Karpas-422 (cell line): ENCODE data around the gene SULT2A1. TPM values are rescaled to one million over a fixed set of nuclear protein-coding genes. Genes with fewer than 3 reads are reported as not detected.

ENCODE experiments used
- DNase-seq: peaks from one replicate; pipeline ENCODE4 v3.0.0-alpha.2; 2015
- H2AFZ ChIP-seq: fragments of 200-600 bp; sonication (generic); 2 replicates; pipeline ENCODE4 v1.6.1; 2014; ENCODE audit warnings: antibody characterized with exemption, low read length, mixed read lengths
- H3K27ac ChIP-seq: fragments of 200-600 bp; sonication (generic); 2 replicates; pipeline ENCODE4 v1.5.1; 2014; ENCODE audit warnings: mild to moderate bottlenecking, low read length, moderate library complexity
- H3K27me3 ChIP-seq: fragments of 200-600 bp; sonication (generic); 2 replicates; pipeline ENCODE4 v1.6.1; 2014; ENCODE audit warnings: low read length, mixed read lengths
- H3K36me3 ChIP-seq: fragments of 200-600 bp; sonication (generic); 2 replicates; pipeline ENCODE4 v1.6.1; 2014; ENCODE audit warnings: low read length, mixed read lengths; ENCODE audit not compliant: insufficient read depth
- H3K4me1 ChIP-seq: fragments of 200-600 bp; sonication (generic); 2 replicates; pipeline ENCODE4 v1.6.1; 2014; ENCODE audit warnings: mild to moderate bottlenecking, low read length, mixed read lengths
- H3K4me2 ChIP-seq: fragments of 200-600 bp; sonication (generic); 2 replicates; pipeline ENCODE4 v1.6.1; 2014; ENCODE audit warnings: low read length, low read depth, mild to moderate bottlenecking; ENCODE audit not compliant: poor library complexity, severe bottlenecking
- H3K4me3 ChIP-seq: fragments of 200-600 bp; sonication (generic); 2 replicates; pipeline ENCODE4 v1.5.1; 2014; ENCODE audit warnings: mild to moderate bottlenecking, antibody characterized with exemption, low read length, mixed read lengths
- H3K79me2 ChIP-seq: fragments of 200-600 bp; sonication (generic); 2 replicates; pipeline ENCODE4 v1.6.1; 2014; ENCODE audit warnings: mild to moderate bottlenecking, low read length, mixed read lengths
- H3K9ac ChIP-seq: fragments of 200-600 bp; sonication (generic); 2 replicates; pipeline ENCODE4 v1.6.0; 2014; ENCODE audit warnings: low read length
- H3K9me2 ChIP-seq: fragments of 200-600 bp; sonication (generic), shearing (Covaris generic); replicated peaks from 2 replicates; pipeline ENCODE4 v1.6.0; 2014; ENCODE audit warnings: mild to moderate bottlenecking, low read length, moderate library complexity; ENCODE audit not compliant: insufficient read depth
- H3K9me3 ChIP-seq: fragments of 300-700, 200-600 bp; sonication (generic); 2 replicates; pipeline ENCODE4 v1.6.1; 2014; ENCODE audit warnings: low read length, mixed read lengths
- H4K20me1 ChIP-seq: fragments of 200-600 bp; sonication (generic); 2 replicates; pipeline ENCODE4 v1.6.1; 2014; ENCODE audit warnings: mild to moderate bottlenecking, antibody characterized with exemption, low read length, low read depth; ENCODE audit not compliant: insufficient read depth
- total RNA-seq: library from RNA; depleted of rRNA; stranded (reverse); fragments of >200 nt; shearing (Covaris generic); gene quantifications from 2 replicates; pipeline ENCODE4 v1.2.3, GENCODE V29; 2014; ENCODE audit warnings: low replicate concordance

SULT2A1 gene
- total RNA-seq, 1 experiment from 2014 or later = not detected

GRCh38 chr19:47896773-47897172 is 10.7 kb upstream of the SULT2A1 start:
- Histone ChIP-seq H3K4me3 (no peak overlapping the region), H3K4me2 (no peak overlapping the region), H2AFZ (no peak overlapping the region), H3K9me2 (no peaks in the 10 kb centered on the region), H4K20me1 (no peaks in the 10 kb centered on the region), H3K79me2 (no peaks in the 10 kb centered on the region), H3K9ac (no peak overlapping the region), H3K4me1 (no peaks in the 10 kb centered on the region), H3K9me3 (no peaks in the 10 kb centered on the region), H3K27ac (no peak overlapping the region), H3K36me3 (no peaks in the 10 kb centered on the region), H3K27me3 (no peaks in the 10 kb centered on the region)
- DNase-seq = no peak

GRCh38 chr19:47896019-47896418 is 9.9 kb upstream of the SULT2A1 start:
- Histone ChIP-seq H3K9ac (no peak overlapping the region), H3K4me3 (no peak overlapping the region), H3K27ac (no peak overlapping the region), H3K9me3 (no peaks in the 10 kb centered on the region), H4K20me1 (no peaks in the 10 kb centered on the region), H3K27me3 (no peaks in the 10 kb centered on the region), H2AFZ (no peak overlapping the region), H3K4me2 (no peak overlapping the region), H3K4me1 (no peaks in the 10 kb centered on the region), H3K79me2 (no peaks in the 10 kb centered on the region), H3K9me2 (no peaks in the 10 kb centered on the region), H3K36me3 (no peaks in the 10 kb centered on the region)
- no peak for DNase-seq

DNA sequence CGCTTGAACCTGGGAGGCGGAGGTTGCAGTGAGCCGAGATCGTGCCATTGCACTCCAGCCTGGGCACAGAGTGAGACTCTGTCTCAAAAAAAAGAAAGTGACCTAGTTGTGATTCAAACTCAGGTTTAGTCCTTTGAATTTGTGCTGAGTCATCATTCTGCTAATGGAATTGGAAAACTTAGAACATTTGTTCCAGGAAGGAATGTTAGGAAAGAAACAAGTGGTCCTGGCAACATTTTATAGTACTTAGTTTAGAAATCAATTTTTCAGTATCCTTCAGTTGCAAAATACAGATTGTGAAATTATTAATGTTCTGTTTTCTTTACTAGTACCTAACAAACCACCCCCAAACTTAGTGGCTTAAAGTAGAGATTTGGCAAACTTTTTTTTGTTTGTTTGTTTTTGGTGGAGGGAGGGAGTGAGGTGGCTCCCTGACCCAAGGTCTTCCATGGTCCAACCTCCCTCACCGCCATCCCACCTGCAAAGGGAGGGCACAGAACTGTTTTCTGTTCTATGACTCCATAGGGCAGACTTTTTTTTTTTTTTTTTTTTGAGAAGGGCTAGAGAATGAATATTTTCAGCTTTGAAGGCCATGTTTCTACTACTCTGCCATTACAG is 9.2 kb upstream of the SULT2A1 start:
- Histone ChIP-seq H3K9me3 (no peaks in the 10 kb centered on the region), H4K20me1 (no peaks in the 10 kb centered on the region), H3K9ac (no peak overlapping the region), H3K36me3 (no peaks in the 10 kb centered on the region), H3K27ac (no peak overlapping the region), H3K4me2 (no peak overlapping the region), H3K4me3 (no peak overlapping the region), H2AFZ (no peak overlapping the region), H3K4me1 (no peaks in the 10 kb centered on the region), H3K27me3 (no peaks in the 10 kb centered on the region), H3K9me2 (no peaks in the 10 kb centered on the region), H3K79me2 (no peaks in the 10 kb centered on the region)
- no peak for DNase-seq

- Histone ChIP-seq H3K4me2 (no peak overlapping the region), H3K9me2 (no peaks in the 10 kb centered on the region)
- peak; percentile 42 for DNase-seq
Observed at GRCh38 chr19:47891923-47892666, 6.0 kb upstream of the SULT2A1 start.

GRCh38 chr19:47891622-47891922 is 5.5 kb upstream of the SULT2A1 start:
- no peak overlapping the region for H3K27ac ChIP-seq
- H3K9ac ChIP-seq = no peak overlapping the region
- H3K4me3 ChIP-seq = no peak overlapping the region
- no peaks in the 10 kb centered on the region for H4K20me1 ChIP-seq
- no peaks in the 10 kb centered on the region for H3K27me3 ChIP-seq
- H3K79me2 ChIP-seq = no peaks in the 10 kb centered on the region
- H2AFZ ChIP-seq = no peak overlapping the region
- no peaks in the 10 kb centered on the region for H3K9me3 ChIP-seq
- no peaks in the 10 kb centered on the region for H3K36me3 ChIP-seq
- no peaks in the 10 kb centered on the region for H3K4me1 ChIP-seq
- H3K4me2 ChIP-seq = no peak overlapping the region
- DNase-seq = no peak
- no peaks in the 10 kb centered on the region for H3K9me2 ChIP-seq

More at GRCh38 chr19:47891923-47892666, 6.0 kb upstream of the SULT2A1 start:
- H3K9ac ChIP-seq = no peak overlapping the region
- no peaks in the 10 kb centered on the region for H3K36me3 ChIP-seq
- no peaks in the 10 kb centered on the region for H3K9me3 ChIP-seq
- H3K27ac ChIP-seq = no peak overlapping the region
- no peaks in the 10 kb centered on the region for H3K27me3 ChIP-seq
- H3K79me2 ChIP-seq = no peaks in the 10 kb centered on the region
- H3K4me3 ChIP-seq = no peak overlapping the region
- H2AFZ ChIP-seq = no peak overlapping the region
- no peaks in the 10 kb centered on the region for H3K4me1 ChIP-seq
- H4K20me1 ChIP-seq = no peaks in the 10 kb centered on the region

DNA sequence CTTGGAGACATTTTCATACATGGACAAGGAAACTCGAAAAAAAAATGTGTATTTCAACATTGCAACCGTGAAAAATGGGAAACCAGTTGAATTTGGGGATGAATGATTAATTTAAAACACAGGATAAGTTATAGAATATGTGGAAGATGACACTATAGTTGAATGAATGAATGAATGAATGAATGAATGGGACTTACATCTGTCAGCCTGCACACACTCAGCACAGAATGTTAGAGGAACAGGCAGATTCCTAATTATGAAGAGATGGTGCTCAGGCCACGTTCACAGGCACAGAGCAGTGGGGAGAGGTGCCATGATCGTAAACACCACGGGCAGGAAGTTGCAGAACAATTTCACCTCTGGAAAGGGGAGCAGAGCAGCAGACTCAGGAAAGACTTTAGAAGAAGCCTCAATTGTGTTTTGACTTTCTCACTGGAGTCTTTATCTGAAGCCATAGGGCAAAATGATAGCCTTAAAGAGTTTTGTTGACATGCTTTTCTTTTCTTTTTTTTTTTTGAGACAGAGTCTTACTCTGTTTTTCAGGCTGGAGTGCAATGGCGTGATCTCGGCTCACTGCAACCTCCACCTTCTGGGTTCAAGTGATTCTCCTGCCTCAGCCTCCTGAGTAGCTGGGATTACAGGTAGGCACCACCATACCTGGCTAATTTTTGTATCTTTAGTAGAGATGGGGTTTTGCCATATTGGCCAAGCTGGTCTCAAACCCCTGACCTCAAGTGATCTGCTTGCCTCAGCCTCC is 4.9 kb upstream of the SULT2A1 start:
- Histone ChIP-seq H2AFZ (no peak overlapping the region), H3K36me3 (no peaks in the 10 kb centered on the region), H3K9me2 (no peaks in the 10 kb centered on the region), H3K4me1 (no peaks in the 10 kb centered on the region), H3K27me3 (no peaks in the 10 kb centered on the region), H3K27ac (no peak overlapping the region), H3K79me2 (no peaks in the 10 kb centered on the region), H3K9ac (no peak overlapping the region), H4K20me1 (no peaks in the 10 kb centered on the region), H3K9me3 (no peaks in the 10 kb centered on the region), H3K4me3 (no peak overlapping the region), H3K4me2 (no peak overlapping the region)
- DNase-seq = no peak

- Histone ChIP-seq H3K27me3 (no peaks in the 10 kb centered on the region), H3K79me2 (no peaks in the 10 kb centered on the region), H2AFZ (no peak overlapping the region), H3K9me3 (no peaks in the 10 kb centered on the region), H3K36me3 (no peaks in the 10 kb centered on the region), H3K4me1 (no peaks in the 10 kb centered on the region), H3K4me3 (no peak overlapping the region), H3K4me2 (no peak overlapping the region), H3K9ac (no peak overlapping the region), H3K27ac (no peak overlapping the region), H3K9me2 (no peaks in the 10 kb centered on the region), H4K20me1 (no peaks in the 10 kb centered on the region)
- DNase-seq = no peak
Observed at GRCh38 chr19:47885067-47885463, 1.1 kb downstream of the SULT2A1 start.

DNA sequence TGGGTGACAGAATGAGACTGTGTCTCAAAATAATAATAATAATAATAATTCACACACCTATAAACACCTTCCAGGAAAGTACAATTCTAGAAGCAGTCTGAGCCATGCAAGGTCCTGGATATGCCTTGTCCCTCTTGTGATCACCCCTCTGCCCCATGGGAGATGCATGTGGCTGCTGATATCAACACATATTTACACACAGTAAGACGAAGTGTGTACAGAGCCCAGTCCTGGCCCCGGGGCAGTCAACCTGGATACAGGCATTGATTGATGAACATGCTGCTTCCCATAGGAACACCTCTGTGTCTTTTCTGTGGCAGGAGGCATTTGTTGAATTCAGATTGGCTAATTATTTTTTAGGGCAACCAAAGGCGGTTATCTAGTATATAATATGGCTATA is 3.2 kb downstream of the SULT2A1 start:
- H3K27me3 ChIP-seq = no peaks in the 10 kb centered on the region
- H4K20me1 ChIP-seq = no peaks in the 10 kb centered on the region
- no peak overlapping the region for H3K4me2 ChIP-seq

More for the DNA sequence above, 3.2 kb downstream of the SULT2A1 start:
- no peak for DNase-seq
- H3K27ac ChIP-seq = no peak overlapping the region
- H3K79me2 ChIP-seq = no peaks in the 10 kb centered on the region
- no peaks in the 10 kb centered on the region for H3K9me3 ChIP-seq
- H3K4me1 ChIP-seq = no peaks in the 10 kb centered on the region
- no peaks in the 10 kb centered on the region for H3K9me2 ChIP-seq
- H2AFZ ChIP-seq = no peak overlapping the region
- no peak overlapping the region for H3K4me3 ChIP-seq
- no peaks in the 10 kb centered on the region for H3K36me3 ChIP-seq
- no peak overlapping the region for H3K9ac ChIP-seq
